Smooth muscle cell (in vitro differentiated cells): Measurements from ENCODE around the gene LRMDA. TPM values are rescaled to one million over a fixed set of nuclear protein-coding genes. Genes with fewer than 3 reads are reported as not detected.

Experiments used
- DNase-seq: peaks from one replicate; lab custom pipeline; 2025; ENCODE audit not compliant: unreplicated experiment; lab: John Stamatoyannopoulos, UW
- H2AFZ ChIP-seq: fragments of 200-600 bp; sonication (generic); 2 replicates; pipeline ENCODE4 v1.6.0; 2016; ENCODE audit warnings: antibody characterized with exemption, low read depth, mild to moderate bottlenecking
- H3F3A ChIP-seq: fragments of 200-600 bp; sonication (generic); 2 replicates; pipeline ENCODE4 v1.6.0; 2017; ENCODE audit warnings: antibody characterized with exemption, low read depth
- H3K27ac ChIP-seq: fragments of 200-600 bp; sonication (generic); 2 replicates; pipeline ENCODE4 v1.5.1; 2016; ENCODE audit warnings: low read depth, mild to moderate bottlenecking
- H3K27me3 ChIP-seq: fragments of 200-600 bp; sonication (generic); 2 replicates; pipeline ENCODE4 v1.6.1; 2016; ENCODE audit warnings: low read depth, mild to moderate bottlenecking
- H3K36me3 ChIP-seq: fragments of 200-600 bp; sonication (generic); 2 replicates; pipeline ENCODE4 v1.5.1; 2016; ENCODE audit warnings: low read depth
- H3K4me1 ChIP-seq: fragments of 200-600 bp; sonication (generic); 2 replicates; pipeline ENCODE4 v1.5.1; 2016; ENCODE audit warnings: low read depth
- H3K4me2 ChIP-seq: fragments of 200-600 bp; sonication (generic); 2 replicates; pipeline ENCODE4 v1.6.0; 2016; ENCODE audit warnings: mild to moderate bottlenecking
- H3K4me3 ChIP-seq: fragments of 200-600 bp; sonication (generic); 2 replicates; pipeline ENCODE4 v1.5.1; 2016; ENCODE audit warnings: mild to moderate bottlenecking
- H3K79me2 ChIP-seq: fragments of 200-600 bp; sonication (generic); 2 replicates; pipeline ENCODE4 v1.6.0; 2016; ENCODE audit warnings: low read depth, mild to moderate bottlenecking
- H3K9ac ChIP-seq: fragments of 200-600 bp; sonication (generic); 2 replicates; pipeline ENCODE4 v1.6.0; 2016; ENCODE audit warnings: low read depth
- H3K9me3 ChIP-seq: fragments of 200-600 bp; sonication (generic); replicated peaks from 2 replicates; pipeline ENCODE4 v1.5.1; 2016; ENCODE audit warnings: low read depth
- H4K20me1 ChIP-seq: fragments of 200-600 bp; sonication (generic); 2 replicates; pipeline ENCODE4 v1.6.0; 2016; ENCODE audit warnings: low read depth
- WGBS: methylation state at CpG from one replicate; pipeline ENCODE4 v1.1.7; 2016; ENCODE audit warnings: low lambda C conversion rate; 5-methylcytosine and 5-hydroxymethylcytosine counted together
- polyA plus RNA-seq: library from polyadenylated mRNA; unstranded; fragments of >200 nt; fragmentation: Nextera tagmentation; extraction: Ambion mirVana; gene quantifications from 2 replicates; pipeline ENCODE4 v1.2.1, GENCODE V29; 2016
- total RNA-seq: library from RNA; depleted of rRNA; stranded (reverse); fragments of >200 nt; gene quantifications from 2 replicates; pipeline ENCODE4 v1.2.3, GENCODE V29; 2014
- TF ChIP-seq, protein P1 (sequence below): fragments of 200-600 bp; sonication (generic); IDR thresholded peaks from 2 replicates; pipeline ENCODE4 v1.5.1; 2017; ENCODE audit warnings: borderline replicate concordance, mild to moderate bottlenecking, antibody characterized with exemption; ENCODE audit not compliant: insufficient read depth, poor library complexity, severe bottlenecking

The LRMDA gene
- total and polyA plus RNA-seq, 2 experiments from 2014 or later: 1.5 to 1.6 TPM

DNA sequence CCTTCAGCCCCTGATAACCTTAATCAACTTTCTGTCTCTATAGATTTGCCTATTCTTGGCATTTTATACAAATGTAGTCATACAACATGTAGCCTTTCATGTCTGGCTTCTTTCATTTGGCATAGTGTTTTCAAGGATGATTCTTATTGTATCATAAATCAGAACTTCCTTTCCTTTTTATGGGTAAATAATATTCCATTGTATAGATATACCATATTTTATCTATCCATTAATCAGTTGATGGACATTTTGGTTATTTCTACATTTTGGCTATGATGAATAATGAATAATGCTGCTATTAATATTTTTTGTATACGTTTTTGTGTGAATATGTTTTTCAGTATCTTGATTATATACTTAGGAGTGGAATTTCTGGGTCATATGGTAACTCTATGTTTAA, 720.8 kb downstream of the LRMDA start:
- Histone ChIP-seq H4K20me1 (no peaks in the 10 kb centered on the region), H3K79me2 (no peaks in the 10 kb centered on the region), H3F3A (peaks cover 14% of the 10 kb centered on the region), H3K27me3 (no peaks in the 10 kb centered on the region), H3K4me2 (no peak overlapping the region), H3K9ac (no peak overlapping the region), H3K9me3 (no peaks in the 10 kb centered on the region), H3K36me3 (no peaks in the 10 kb centered on the region), H2AFZ (no peak overlapping the region), H3K4me1 (peaks cover 26% of the 10 kb centered on the region), H3K4me3 (no peak overlapping the region), H3K27ac (no peak overlapping the region)
- WGBS: 95% methylated on average over 1 of the region's 1 CpG
- DNase-seq: no peak
- TF ChIP-seq, protein P1, sequence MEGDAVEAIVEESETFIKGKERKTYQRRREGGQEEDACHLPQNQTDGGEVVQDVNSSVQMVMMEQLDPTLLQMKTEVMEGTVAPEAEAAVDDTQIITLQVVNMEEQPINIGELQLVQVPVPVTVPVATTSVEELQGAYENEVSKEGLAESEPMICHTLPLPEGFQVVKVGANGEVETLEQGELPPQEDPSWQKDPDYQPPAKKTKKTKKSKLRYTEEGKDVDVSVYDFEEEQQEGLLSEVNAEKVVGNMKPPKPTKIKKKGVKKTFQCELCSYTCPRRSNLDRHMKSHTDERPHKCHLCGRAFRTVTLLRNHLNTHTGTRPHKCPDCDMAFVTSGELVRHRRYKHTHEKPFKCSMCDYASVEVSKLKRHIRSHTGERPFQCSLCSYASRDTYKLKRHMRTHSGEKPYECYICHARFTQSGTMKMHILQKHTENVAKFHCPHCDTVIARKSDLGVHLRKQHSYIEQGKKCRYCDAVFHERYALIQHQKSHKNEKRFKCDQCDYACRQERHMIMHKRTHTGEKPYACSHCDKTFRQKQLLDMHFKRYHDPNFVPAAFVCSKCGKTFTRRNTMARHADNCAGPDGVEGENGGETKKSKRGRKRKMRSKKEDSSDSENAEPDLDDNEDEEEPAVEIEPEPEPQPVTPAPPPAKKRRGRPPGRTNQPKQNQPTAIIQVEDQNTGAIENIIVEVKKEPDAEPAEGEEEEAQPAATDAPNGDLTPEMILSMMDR: no peak

DNA sequence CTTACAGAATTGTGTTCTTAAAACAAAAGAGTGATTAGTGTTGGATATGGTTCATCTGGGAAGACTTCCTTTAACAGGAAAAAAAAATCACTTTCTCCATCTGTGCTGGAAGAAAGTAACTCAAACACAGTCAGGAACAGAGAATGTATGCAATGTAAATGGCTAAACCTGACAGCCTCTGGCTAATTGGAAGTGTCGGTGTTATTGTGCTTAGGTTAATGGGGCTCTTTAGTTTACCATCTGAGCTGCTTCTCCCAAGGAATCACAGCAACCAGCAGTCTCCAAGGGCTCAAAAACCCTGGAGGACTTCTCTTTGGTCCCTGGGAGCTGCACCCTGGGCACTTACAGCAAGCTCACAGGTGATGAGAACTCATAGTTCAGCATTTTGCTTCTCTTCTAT, 724.5 kb downstream of the LRMDA start:
- DNase-seq: no peak
- H3K27ac ChIP-seq: no peak overlapping the region
- H3K36me3 ChIP-seq: no peaks in the 10 kb centered on the region
- no peak overlapping the region for H2AFZ ChIP-seq
- H4K20me1 ChIP-seq: no peaks in the 10 kb centered on the region
- TF ChIP-seq, protein P1: no peak
- no peaks in the 10 kb centered on the region for H3K79me2 ChIP-seq
- H3K9me3 ChIP-seq: no peaks in the 10 kb centered on the region
- H3F3A ChIP-seq: peaks cover 3% of the 10 kb centered on the region
- H3K9ac ChIP-seq: no peak overlapping the region
- peaks cover 6% of the 10 kb centered on the region for H3K4me1 ChIP-seq
- 47% methylated on average over 1 of the region's 1 CpG for WGBS
- no peak overlapping the region for H3K4me2 ChIP-seq
- no peaks in the 10 kb centered on the region for H3K27me3 ChIP-seq
- no peak overlapping the region for H3K4me3 ChIP-seq

DNA sequence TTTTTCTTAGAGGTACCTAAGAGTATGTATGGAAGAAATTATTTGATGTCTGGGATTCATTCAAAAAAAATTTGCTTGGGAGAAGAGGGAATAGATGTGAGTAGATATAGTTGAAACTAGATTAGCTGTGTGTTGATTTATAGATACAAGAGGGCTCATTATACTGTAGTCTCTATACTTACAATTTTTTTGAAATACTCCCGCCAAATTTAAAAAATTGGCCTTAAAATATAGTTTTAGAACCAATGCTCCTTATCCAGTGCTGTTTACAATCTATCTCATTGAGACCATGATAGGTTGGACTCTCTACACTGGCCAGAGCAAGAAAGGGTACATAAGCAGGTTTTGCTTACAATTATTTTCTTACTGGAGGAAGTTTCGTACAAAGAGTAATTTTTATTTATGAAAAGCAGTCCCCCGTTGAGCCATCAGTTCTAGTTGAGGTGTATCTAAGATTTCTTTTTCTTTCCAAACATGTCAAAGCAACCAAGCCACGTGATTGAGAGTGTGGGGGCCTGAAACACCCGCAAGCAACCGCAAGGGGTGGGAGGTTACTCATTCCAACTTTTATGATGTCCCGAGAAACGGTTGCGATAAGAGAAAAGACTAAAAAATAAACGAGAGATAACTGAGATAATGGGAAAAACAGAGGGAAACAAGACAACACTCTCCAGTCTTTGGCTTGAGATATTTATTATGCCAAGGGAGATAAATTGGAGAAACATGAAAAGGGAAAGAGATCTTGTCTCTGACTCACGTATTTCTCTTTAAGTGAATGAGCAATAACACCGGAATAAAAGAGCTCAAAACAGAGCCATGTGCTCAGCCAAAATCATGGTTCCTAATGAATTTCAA, 729.2 kb downstream of the LRMDA start:
- Histone ChIP-seq H3K4me2 (peak overlapping the region; percentile 73), H3K9ac (no peak overlapping the region), H3F3A (peaks cover 2% of the 10 kb centered on the region), H3K79me2 (no peaks in the 10 kb centered on the region), H3K27me3 (no peaks in the 10 kb centered on the region), H4K20me1 (no peaks in the 10 kb centered on the region), H3K27ac (no peak overlapping the region), H3K4me1 (no peaks in the 10 kb centered on the region), H2AFZ (no peak overlapping the region), H3K9me3 (no peaks in the 10 kb centered on the region), H3K4me3 (peak overlapping the region; percentile 22), H3K36me3 (no peaks in the 10 kb centered on the region)
- no peak for DNase-seq
- 42% methylated on average over 12 of the region's 12 CpGs for WGBS
- TF ChIP-seq, protein P1: no peak

DNA sequence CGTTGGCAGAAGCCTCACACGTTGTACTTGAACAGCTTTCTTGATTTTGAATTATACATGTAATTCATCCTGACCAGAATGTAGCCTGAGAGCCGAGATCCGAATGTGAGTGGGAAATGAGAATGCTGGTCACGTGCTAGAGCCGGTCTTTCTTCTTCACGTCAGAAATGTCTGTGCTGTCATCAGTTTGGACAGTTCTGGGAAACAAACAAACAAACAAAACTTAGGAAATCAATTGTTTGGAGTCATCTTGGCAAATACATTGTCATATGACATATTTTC, 729.8 kb downstream of the LRMDA start:
- no peak overlapping the region for H2AFZ ChIP-seq
- peak overlapping the region; percentile 73 for H3K4me2 ChIP-seq
- WGBS: 37% methylated on average over 7 of the region's 7 CpGs
- no peaks in the 10 kb centered on the region for H3K36me3 ChIP-seq
- no peaks in the 10 kb centered on the region for H3K27me3 ChIP-seq
- TF ChIP-seq, protein P1: no peak
- no peak overlapping the region for H3K27ac ChIP-seq
- DNase-seq: no peak
- no peak overlapping the region for H3K9ac ChIP-seq
- no peaks in the 10 kb centered on the region for H3K79me2 ChIP-seq
- H4K20me1 ChIP-seq: no peaks in the 10 kb centered on the region
- H3K4me3 ChIP-seq: no peak overlapping the region
- no peaks in the 10 kb centered on the region for H3K9me3 ChIP-seq
- no peaks in the 10 kb centered on the region for H3K4me1 ChIP-seq
- no peaks in the 10 kb centered on the region for H3F3A ChIP-seq
